ENCODE results near the gene ACVR2A.

Gene ACVR2A

GRCh38 chr2:147844697-147845410, at the start of gene ACVR2A:
Gene ACVR2A, plus strand, starts transcription at chr2:147845029. Its CDS starts 124 bp downstream, at chr2:147845153.
- no peak for DNase-seq (ENCODE audit: low read depth, low spot score)

GRCh38 chr2:147800316-147800715, 44.5 kb upstream of the ACVR2A start:
- no peak for DNase-seq (ENCODE audit: low read depth, low spot score)

DNA sequence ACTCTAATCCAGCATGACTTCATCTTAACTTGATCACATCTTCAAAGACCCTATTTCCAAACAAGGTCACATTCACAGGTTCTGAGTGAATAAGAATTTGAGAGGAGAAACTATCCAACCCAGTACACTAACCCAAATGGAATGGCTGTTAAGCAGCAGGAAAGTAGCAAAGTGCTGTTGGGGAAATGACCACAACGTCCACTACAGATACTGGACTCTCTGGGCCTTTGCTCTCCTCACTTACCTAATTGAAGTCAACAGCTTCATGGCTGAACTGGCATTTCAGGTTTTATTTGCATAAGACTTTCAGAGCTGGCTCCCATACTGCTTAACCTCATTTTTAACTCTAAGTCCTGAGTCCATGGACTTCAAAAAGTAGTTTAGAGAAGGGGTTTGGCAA, 38.0 kb upstream of the ACVR2A start:
- DNase-seq (ENCODE audit: low read depth, low spot score), result no peak

DNA sequence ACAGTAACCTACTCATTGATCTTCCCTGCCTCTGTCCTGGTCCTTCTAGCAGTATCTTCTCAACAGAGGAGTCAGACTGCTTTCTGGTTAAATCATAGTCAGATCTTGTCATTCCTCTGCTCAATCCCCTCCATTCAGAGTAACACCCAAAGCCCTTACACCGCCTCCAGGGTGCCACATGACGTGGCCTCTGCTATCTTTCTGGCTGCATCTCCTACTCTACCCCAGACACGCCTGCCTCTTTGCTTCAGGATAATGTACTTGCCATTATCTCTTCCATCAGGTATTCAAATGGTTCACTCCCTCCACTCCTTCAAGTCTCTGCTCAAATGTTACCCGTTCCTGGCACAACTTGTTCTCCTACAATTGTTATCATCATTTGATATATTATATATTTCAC, 36.3 kb upstream of the ACVR2A start:
- DNase-seq (ENCODE audit: low read depth, low spot score), result no peak

DNA sequence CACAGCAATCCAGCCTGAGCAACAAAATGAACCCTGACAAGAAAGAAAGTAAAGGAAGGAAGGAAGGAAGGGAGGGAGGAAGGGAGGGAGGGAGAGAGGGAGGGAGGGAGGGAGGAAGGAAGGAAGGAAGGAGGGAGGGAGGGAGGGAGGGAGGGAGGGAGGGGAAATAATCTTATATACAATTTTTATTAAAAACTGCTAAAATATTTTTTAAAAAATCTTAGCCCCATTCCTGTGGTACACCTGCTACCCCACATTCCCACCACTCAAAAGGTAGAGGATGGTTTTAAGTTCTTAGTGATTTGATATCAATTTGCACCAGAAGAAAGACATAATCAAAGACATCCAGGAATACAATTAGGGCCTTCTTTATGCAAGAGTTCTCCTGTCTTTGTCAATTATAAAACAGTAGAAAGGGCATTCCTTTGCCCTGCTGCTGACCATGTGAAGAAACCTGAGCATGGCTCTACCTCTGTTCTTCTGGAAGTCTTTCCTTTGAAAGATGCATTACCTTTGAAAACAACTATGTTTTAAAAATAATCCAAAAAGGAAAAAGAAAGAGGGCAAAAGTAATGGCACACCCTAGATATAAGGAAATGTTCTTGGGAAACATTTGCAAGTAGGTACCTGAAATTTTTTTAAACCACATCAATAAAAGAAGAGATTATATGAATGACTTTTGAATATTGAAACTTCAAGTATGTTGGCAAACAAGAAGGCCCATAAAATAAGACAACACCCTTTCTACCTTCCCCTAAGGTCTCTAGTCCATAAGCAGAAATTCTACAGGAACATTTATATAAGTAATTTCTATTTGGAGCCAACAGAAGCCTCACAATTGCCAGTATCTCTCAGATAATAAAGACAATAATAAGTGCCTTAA, 33.7 kb upstream of the ACVR2A start:
- no peak for DNase-seq (ENCODE audit: low read depth, low spot score)

DNA sequence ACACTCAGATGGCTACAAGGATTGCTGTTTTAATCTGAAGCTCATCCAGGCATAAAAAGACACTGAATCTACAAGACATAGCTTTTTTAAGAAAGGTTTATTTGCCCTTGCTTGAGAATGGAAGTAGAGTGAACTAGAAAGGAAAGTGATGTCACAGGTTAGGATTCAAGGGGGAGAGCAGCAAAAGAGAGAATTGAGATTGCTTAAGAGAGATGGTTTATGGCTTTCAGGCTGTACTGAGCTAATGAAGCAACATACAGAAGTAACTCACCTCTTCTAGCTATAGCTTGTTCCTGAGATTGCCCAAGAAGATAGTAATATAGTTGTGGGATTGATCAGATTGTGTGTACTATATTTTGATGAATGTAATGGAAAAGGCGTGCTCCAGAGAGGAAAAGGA, 26.1 kb upstream of the ACVR2A start:
- no peak for DNase-seq (ENCODE audit: low read depth, low spot score)

- no peak for DNase-seq (ENCODE audit: low read depth, low spot score)
Measured at GRCh38 chr2:147824620-147825019, 20.2 kb upstream of the ACVR2A start.

- no peak for DNase-seq (ENCODE audit: low read depth, low spot score)
Measured at GRCh38 chr2:147826278-147827087, 18.3 kb upstream of the ACVR2A start.

GRCh38 chr2:147827088-147827375, 17.8 kb upstream of the ACVR2A start:
- DNase-seq (ENCODE audit: low read depth, low spot score), result no peak

- peak; percentile 40 for DNase-seq (ENCODE audit: low read depth, low spot score)
Measured at GRCh38 chr2:147829106-147829505, 15.7 kb upstream of the ACVR2A start.

GRCh38 chr2:147836099-147836498, 8.7 kb upstream of the ACVR2A start:
- no peak for DNase-seq (ENCODE audit: low read depth, low spot score)

DNA sequence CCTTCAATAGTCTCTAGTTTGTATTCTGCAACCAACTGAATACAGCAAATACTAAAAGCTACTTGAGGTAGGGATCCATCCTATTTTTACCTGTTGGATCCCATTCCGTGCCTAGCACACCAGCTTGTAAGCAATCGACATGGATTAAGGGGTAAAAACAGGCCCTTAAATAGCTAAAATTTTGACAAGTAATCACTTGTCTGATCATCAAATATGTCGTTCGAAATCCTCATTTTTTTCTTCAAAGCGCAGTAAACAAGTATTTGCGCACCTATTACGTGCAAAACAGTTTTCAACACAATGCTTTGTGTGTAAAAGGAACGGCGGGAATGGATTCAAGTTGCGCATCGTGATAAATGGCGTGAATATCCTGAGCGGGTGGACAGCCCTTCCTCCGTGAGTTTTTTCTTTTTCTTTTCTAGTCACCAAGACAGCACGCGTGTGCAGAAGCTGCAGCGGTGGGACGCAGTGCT, 1.4 kb upstream of the ACVR2A start:
- DNase-seq (ENCODE audit: low read depth, low spot score), result no peak

DNA sequence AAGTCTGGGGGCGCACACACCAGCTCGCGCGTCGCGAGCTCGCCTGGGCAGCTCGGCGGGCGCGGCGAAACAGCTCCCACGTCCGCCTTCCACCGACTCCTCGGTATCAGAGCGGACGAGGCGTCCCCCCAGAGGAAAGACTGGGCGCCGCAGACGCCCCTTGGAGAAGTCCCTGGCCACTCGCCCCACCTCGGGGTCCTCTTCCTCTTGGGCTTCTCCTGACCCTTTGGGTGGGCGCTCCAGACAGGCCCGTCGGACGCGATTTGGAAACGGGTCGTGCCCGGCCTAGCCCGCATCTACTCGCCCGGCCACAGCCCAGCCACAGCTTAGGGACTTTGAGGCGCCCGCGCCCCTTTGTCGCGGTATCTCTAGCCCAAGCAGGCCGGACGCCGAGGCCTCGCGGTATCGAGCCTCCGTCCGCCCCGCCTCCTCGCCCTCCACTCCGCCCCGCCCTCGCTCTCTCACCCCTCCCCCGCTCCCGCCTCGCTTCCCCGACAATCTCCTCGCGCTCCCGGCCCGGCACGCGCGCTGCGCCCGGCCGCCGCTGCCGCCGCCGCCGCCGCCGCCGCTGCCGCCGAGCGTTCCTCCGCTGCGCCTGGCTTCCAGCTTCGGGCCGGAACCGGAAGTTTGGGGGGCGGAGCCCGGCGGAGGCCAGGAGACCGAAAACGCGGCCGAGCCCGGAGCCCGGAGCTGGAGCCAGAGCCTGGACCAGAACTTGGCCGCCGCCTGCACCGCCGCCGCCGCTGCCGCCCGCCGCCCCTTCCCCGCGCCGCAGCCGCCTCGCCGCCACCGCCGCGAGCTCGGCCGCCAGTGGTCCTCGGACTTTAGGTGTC, 749 bp upstream of the ACVR2A start:
- DNase-seq (ENCODE audit: low read depth, low spot score), result peak; percentile 63

GRCh38 chr2:147845411-147845971, 662 bp downstream of the ACVR2A start:
- DNase-seq (ENCODE audit: low read depth, low spot score), result no peak

DNA sequence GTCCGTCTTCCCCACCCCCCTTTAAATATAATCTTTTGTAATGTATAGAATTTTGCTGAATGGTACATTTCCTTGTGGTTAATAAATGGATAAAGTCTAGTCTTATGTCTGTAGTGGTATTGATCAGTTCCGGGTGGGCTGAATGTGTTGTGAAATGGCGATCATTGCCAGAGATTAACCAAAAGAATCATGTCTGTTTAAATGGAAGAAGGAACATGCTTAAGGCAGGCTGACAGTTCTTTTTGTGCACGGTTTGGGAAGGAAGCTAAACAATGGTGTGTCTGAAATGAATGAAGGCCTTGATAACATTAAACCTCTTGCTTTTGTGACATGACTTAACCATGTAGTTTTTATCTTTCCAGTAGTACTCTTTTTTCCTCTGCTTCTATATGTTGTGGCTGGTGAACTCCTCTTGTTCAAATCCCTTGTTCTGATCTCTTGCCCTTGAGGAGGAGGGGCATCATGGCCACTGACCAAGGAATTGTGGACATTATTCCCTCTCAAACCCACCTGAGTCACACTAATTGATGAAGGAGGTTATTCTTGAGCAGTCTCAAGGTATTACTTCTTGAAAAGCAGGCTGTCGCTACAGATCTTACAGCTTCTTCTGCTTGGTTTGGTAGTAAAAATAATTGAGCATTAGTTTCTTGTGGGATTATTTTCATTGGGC, 1.7 kb downstream of the ACVR2A start:
- no peak for DNase-seq (ENCODE audit: low read depth, low spot score)

- DNase-seq (ENCODE audit: low read depth, low spot score), result no peak
Measured at GRCh38 chr2:147847746-147848391, 3.0 kb downstream of the ACVR2A start.

- DNase-seq (ENCODE audit: low read depth, low spot score), result no peak
Measured at GRCh38 chr2:147850838-147851237, 6.0 kb downstream of the ACVR2A start.

- DNase-seq (ENCODE audit: low read depth, low spot score), result no peak
Measured at GRCh38 chr2:147851244-147851930, 6.6 kb downstream of the ACVR2A start.

DNA sequence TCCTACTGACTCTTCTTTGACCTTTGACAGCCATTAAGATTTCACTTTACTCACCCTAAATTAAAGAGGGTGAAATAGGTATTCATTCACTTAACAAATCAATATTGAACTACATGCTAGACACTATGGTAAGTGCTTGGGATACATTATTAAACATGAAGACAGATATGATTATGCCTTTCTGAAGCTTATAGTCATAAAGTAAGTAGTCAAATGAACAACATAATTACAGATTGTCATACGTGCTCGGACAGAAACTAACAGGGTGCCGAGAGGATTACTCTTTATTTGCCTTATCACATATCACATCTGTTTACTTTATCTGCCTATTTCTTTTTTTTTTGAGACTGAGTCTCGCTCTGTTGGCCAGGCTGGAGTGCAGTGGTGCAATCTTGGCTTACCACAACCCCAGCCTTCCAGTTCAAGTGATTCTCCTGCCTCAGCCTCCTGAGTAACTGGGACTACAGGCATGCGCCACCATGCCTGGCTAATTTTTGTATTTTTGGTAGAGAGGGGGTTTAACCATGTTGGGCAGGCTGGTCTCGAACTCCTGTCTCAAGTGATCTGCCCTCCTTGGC, 9.8 kb downstream of the ACVR2A start:
- DNase-seq (ENCODE audit: low read depth, low spot score), result no peak
